ENCODE results near the gene PPHLN1.

Gene PPHLN1

GRCh38 chr12:42288544-42288943 is 37.4 kb upstream of the PPHLN1 start:
- H3K9me3 ChIP-seq (ENCODE audit: control insufficient read depth in 2 of 2, low read length in 2 of 2): no peaks in the 10 kb centered on the region
- H3K4me1 ChIP-seq (ENCODE audit: control insufficient read depth, insufficient read depth, low read length): no peaks in the 10 kb centered on the region
- no peak overlapping the region for H3K4me3 ChIP-seq (ENCODE audit: low read length in 2 of 2)
- H3K27me3 ChIP-seq (ENCODE audit: control insufficient read depth in 1 of 2, insufficient read depth in 2 of 2, low read length in 2 of 2): no peaks in the 10 kb centered on the region
- H3K9ac ChIP-seq (ENCODE audit: low read length in 2 of 2): no peak overlapping the region
- H3K36me3 ChIP-seq (ENCODE audit: control insufficient read depth in 2 of 2, insufficient read depth in 2 of 2, low read length in 2 of 2): no peaks in the 10 kb centered on the region
- H3K27ac ChIP-seq (ENCODE audit: low read length): no peak overlapping the region

GRCh38 chr12:42291680-42292079 is 34.3 kb upstream of the PPHLN1 start:
- no peak overlapping the region for H3K4me3 ChIP-seq (ENCODE audit: low read length in 2 of 2)
- H3K27ac ChIP-seq (ENCODE audit: low read length): no peak overlapping the region
- H3K9ac ChIP-seq (ENCODE audit: low read length in 2 of 2): no peak overlapping the region
- no peaks in the 10 kb centered on the region for H3K9me3 ChIP-seq (ENCODE audit: control insufficient read depth in 2 of 2, low read length in 2 of 2)
- H3K4me1 ChIP-seq (ENCODE audit: control insufficient read depth, insufficient read depth, low read length): no peaks in the 10 kb centered on the region
- no peaks in the 10 kb centered on the region for H3K36me3 ChIP-seq (ENCODE audit: control insufficient read depth in 2 of 2, insufficient read depth in 2 of 2, low read length in 2 of 2)
- H3K27me3 ChIP-seq (ENCODE audit: control insufficient read depth in 1 of 2, insufficient read depth in 2 of 2, low read length in 2 of 2): no peaks in the 10 kb centered on the region

DNA sequence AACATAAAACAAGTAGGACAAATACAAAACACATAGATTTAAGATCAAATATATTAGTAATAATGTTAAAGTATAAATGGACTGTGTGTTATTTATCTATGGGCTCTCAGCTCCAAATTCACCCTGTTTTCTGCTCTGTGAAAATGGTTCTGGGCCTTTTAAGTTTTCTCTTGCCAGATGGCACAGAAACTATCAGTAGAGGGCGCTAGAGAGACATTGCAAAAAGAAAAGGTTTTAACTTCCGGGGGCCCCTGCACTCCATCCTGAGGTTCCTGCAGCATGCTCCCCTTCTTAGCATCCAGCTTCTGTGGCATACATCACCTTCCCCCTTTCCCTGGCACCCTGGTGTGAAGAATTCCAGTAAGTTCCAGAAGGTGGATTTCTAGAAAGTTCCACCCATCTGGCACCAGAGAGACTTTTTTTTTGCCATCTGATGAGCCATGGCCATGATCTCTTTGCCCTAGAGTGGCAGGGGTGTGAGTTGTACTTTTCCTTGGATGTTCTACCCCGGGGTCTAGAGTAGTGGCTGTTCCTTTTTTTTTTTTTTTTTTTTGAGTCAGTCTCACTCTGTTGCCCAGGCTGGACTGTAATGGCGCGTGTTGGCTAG is 29.4 kb upstream of the PPHLN1 start:
- Histone ChIP-seq H3K36me3 (ENCODE audit: control insufficient read depth in 2 of 2, insufficient read depth in 2 of 2, low read length in 2 of 2) (no peaks in the 10 kb centered on the region), H3K9me3 (ENCODE audit: control insufficient read depth in 2 of 2, low read length in 2 of 2) (no peaks in the 10 kb centered on the region), H3K4me1 (ENCODE audit: control insufficient read depth, insufficient read depth, low read length) (no peaks in the 10 kb centered on the region), H3K4me3 (ENCODE audit: low read length in 2 of 2) (no peak overlapping the region), H3K27ac (ENCODE audit: low read length) (no peak overlapping the region), H3K9ac (ENCODE audit: low read length in 2 of 2) (no peak overlapping the region), H3K27me3 (ENCODE audit: control insufficient read depth in 1 of 2, insufficient read depth in 2 of 2, low read length in 2 of 2) (no peaks in the 10 kb centered on the region)

- no peak overlapping the region for H3K27ac ChIP-seq (ENCODE audit: low read length)
- no peaks in the 10 kb centered on the region for H3K4me1 ChIP-seq (ENCODE audit: control insufficient read depth, insufficient read depth, low read length)
- H3K9ac ChIP-seq (ENCODE audit: low read length in 2 of 2): no peak overlapping the region
- no peak overlapping the region for H3K4me3 ChIP-seq (ENCODE audit: low read length in 2 of 2)
- no peaks in the 10 kb centered on the region for H3K36me3 ChIP-seq (ENCODE audit: control insufficient read depth in 2 of 2, insufficient read depth in 2 of 2, low read length in 2 of 2)
- no peaks in the 10 kb centered on the region for H3K27me3 ChIP-seq (ENCODE audit: control insufficient read depth in 1 of 2, insufficient read depth in 2 of 2, low read length in 2 of 2)
- H3K9me3 ChIP-seq (ENCODE audit: control insufficient read depth in 2 of 2, low read length in 2 of 2): no peaks in the 10 kb centered on the region
Measured at GRCh38 chr12:42298887-42299286, 27.1 kb upstream of the PPHLN1 start.

DNA sequence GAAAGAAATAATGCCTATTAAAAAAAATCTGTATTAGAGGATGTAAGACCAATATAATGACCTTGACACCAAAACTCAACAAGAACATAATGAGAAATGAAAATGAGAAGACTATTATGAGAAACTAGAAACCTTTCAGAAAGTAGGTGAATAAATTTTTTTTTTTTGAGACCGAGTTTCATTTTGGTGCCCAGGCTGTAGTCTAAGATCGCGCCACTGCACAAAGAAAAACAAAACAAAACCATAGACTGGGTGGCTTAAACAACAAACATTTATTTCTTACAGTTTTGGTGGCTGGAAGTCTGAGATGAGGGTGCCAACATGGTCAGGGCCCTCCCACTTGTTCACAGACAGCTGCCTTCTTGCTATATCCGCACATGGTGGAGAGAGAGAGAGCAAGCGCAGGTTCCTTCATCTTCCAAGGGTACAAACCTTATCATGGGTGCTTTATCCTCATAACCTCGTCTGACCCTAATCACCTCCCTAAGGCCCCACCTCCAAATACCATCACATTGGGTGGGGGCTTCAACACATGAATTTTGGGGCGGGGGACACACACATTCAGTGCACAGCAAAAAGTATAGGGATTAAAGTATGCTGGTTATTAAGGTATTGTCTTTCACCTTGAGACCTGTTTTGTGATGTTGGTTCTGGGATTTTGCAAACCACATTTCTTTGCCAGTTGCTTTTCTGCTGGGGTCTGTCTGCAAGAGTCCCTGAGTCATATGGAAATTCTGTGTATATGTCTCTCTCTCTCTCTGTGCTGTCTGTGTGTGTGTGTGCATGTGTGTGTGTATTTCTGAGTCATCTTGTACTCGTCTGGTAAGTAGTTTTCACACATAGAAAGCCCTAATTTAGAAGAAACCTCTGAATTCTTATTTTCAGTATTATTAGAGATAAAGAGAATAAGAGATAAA is 26.3 kb upstream of the PPHLN1 start:
- Histone ChIP-seq H3K9me3 (ENCODE audit: control insufficient read depth in 2 of 2, low read length in 2 of 2) (no peaks in the 10 kb centered on the region), H3K4me3 (ENCODE audit: low read length in 2 of 2) (no peak overlapping the region), H3K9ac (ENCODE audit: low read length in 2 of 2) (no peak overlapping the region), H3K36me3 (ENCODE audit: control insufficient read depth in 2 of 2, insufficient read depth in 2 of 2, low read length in 2 of 2) (no peaks in the 10 kb centered on the region), H3K27me3 (ENCODE audit: control insufficient read depth in 1 of 2, insufficient read depth in 2 of 2, low read length in 2 of 2) (no peaks in the 10 kb centered on the region), H3K27ac (ENCODE audit: low read length) (no peak overlapping the region), H3K4me1 (ENCODE audit: control insufficient read depth, insufficient read depth, low read length) (no peaks in the 10 kb centered on the region)

- Histone ChIP-seq H3K4me1 (ENCODE audit: control insufficient read depth, insufficient read depth, low read length) (no peaks in the 10 kb centered on the region), H3K9ac (ENCODE audit: low read length in 2 of 2) (no peak overlapping the region), H3K27ac (ENCODE audit: low read length) (no peak overlapping the region), H3K27me3 (ENCODE audit: control insufficient read depth in 1 of 2, insufficient read depth in 2 of 2, low read length in 2 of 2) (no peaks in the 10 kb centered on the region), H3K36me3 (ENCODE audit: control insufficient read depth in 2 of 2, insufficient read depth in 2 of 2, low read length in 2 of 2) (no peaks in the 10 kb centered on the region), H3K9me3 (ENCODE audit: control insufficient read depth in 2 of 2, low read length in 2 of 2) (no peaks in the 10 kb centered on the region), H3K4me3 (ENCODE audit: low read length in 2 of 2) (no peak overlapping the region)
Measured at GRCh38 chr12:42306297-42306696, 19.7 kb upstream of the PPHLN1 start.

- H3K9me3 ChIP-seq (ENCODE audit: control insufficient read depth in 2 of 2, low read length in 2 of 2): no peaks in the 10 kb centered on the region
- H3K27me3 ChIP-seq (ENCODE audit: control insufficient read depth in 1 of 2, insufficient read depth in 2 of 2, low read length in 2 of 2): no peaks in the 10 kb centered on the region
- H3K4me1 ChIP-seq (ENCODE audit: control insufficient read depth, insufficient read depth, low read length): no peaks in the 10 kb centered on the region
- no peak overlapping the region for H3K4me3 ChIP-seq (ENCODE audit: low read length in 2 of 2)
- H3K27ac ChIP-seq (ENCODE audit: low read length): no peak overlapping the region
- H3K36me3 ChIP-seq (ENCODE audit: control insufficient read depth in 2 of 2, insufficient read depth in 2 of 2, low read length in 2 of 2): peaks cover 0 to 2% of the 10 kb centered on the region in 2 donors
- H3K9ac ChIP-seq (ENCODE audit: low read length in 2 of 2): no peak overlapping the region
Measured at GRCh38 chr12:42308390-42308789, 17.6 kb upstream of the PPHLN1 start.

GRCh38 chr12:42309996-42310395 is 16.0 kb upstream of the PPHLN1 start:
- Histone ChIP-seq H3K4me3 (ENCODE audit: low read length in 2 of 2) (no peak overlapping the region), H3K36me3 (ENCODE audit: control insufficient read depth in 2 of 2, insufficient read depth in 2 of 2, low read length in 2 of 2) (peaks cover 0 to 7% of the 10 kb centered on the region in 2 donors), H3K27me3 (ENCODE audit: control insufficient read depth in 1 of 2, insufficient read depth in 2 of 2, low read length in 2 of 2) (no peaks in the 10 kb centered on the region), H3K9ac (ENCODE audit: low read length in 2 of 2) (no peak overlapping the region), H3K4me1 (ENCODE audit: control insufficient read depth, insufficient read depth, low read length) (no peaks in the 10 kb centered on the region), H3K27ac (ENCODE audit: low read length) (no peak overlapping the region), H3K9me3 (ENCODE audit: control insufficient read depth in 2 of 2, low read length in 2 of 2) (no peaks in the 10 kb centered on the region)

GRCh38 chr12:42315108-42315507 is 10.9 kb upstream of the PPHLN1 start:
- no peaks in the 10 kb centered on the region for H3K9me3 ChIP-seq (ENCODE audit: control insufficient read depth in 2 of 2, low read length in 2 of 2)
- no peaks in the 10 kb centered on the region for H3K4me1 ChIP-seq (ENCODE audit: control insufficient read depth, insufficient read depth, low read length)
- no peak overlapping the region for H3K4me3 ChIP-seq (ENCODE audit: low read length in 2 of 2)
- H3K27me3 ChIP-seq (ENCODE audit: control insufficient read depth in 1 of 2, insufficient read depth in 2 of 2, low read length in 2 of 2): no peaks in the 10 kb centered on the region
- H3K36me3 ChIP-seq (ENCODE audit: control insufficient read depth in 2 of 2, insufficient read depth in 2 of 2, low read length in 2 of 2): peaks cover 3 to 15% of the 10 kb centered on the region in 2 donors
- H3K27ac ChIP-seq (ENCODE audit: low read length): no peak overlapping the region
- no peak overlapping the region for H3K9ac ChIP-seq (ENCODE audit: low read length in 2 of 2)

GRCh38 chr12:42320796-42321195 is 5.2 kb upstream of the PPHLN1 start:
- Histone ChIP-seq H3K27me3 (ENCODE audit: control insufficient read depth in 1 of 2, insufficient read depth in 2 of 2, low read length in 2 of 2) (no peaks in the 10 kb centered on the region), H3K4me3 (ENCODE audit: low read length in 2 of 2) (no peak overlapping the region), H3K27ac (ENCODE audit: low read length) (no peak overlapping the region), H3K36me3 (ENCODE audit: control insufficient read depth in 2 of 2, insufficient read depth in 2 of 2, low read length in 2 of 2) (peaks cover 3 to 12% of the 10 kb centered on the region in 2 donors), H3K4me1 (ENCODE audit: control insufficient read depth, insufficient read depth, low read length) (no peaks in the 10 kb centered on the region), H3K9me3 (ENCODE audit: control insufficient read depth in 2 of 2, low read length in 2 of 2) (no peaks in the 10 kb centered on the region), H3K9ac (ENCODE audit: low read length in 2 of 2) (no peak overlapping the region)

DNA sequence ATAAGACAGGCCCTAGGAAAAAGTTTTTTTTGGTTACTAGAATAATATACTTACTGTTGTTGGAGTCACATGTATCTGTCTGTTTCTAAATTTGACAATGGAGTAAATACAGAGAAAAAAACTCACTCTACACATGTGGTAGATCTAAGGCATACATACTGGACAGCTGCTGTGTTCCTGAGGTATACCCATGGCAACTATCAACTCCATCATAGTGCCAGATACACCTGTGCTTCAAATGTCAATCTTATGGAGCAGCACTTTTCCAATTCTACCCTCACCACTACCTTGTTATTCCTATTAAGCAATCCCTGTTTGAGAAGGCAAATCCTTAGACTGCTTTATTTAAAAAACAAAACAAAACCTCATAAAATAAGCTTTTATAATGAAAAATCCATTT is 3.4 kb upstream of the PPHLN1 start:
- H3K27me3 ChIP-seq (ENCODE audit: control insufficient read depth in 1 of 2, insufficient read depth in 2 of 2, low read length in 2 of 2): no peaks in the 10 kb centered on the region
- no peak overlapping the region for H3K27ac ChIP-seq (ENCODE audit: low read length)
- H3K9ac ChIP-seq (ENCODE audit: low read length in 2 of 2): no peak overlapping the region
- peaks cover 10% of the 10 kb centered on the region for H3K4me1 ChIP-seq (ENCODE audit: control insufficient read depth, insufficient read depth, low read length)
- H3K9me3 ChIP-seq (ENCODE audit: control insufficient read depth in 2 of 2, low read length in 2 of 2): no peaks in the 10 kb centered on the region
- H3K4me3 ChIP-seq (ENCODE audit: low read length in 2 of 2): no peak overlapping the region
- H3K36me3 ChIP-seq (ENCODE audit: control insufficient read depth in 2 of 2, insufficient read depth in 2 of 2, low read length in 2 of 2): peaks cover 3 to 8% of the 10 kb centered on the region in 2 donors
